NAMALWA (cell line): Measurements from ENCODE around the gene CPSF4L.

ENCODE experiments used
- DNase-seq: peaks from one replicate; pipeline ENCODE4 v3.0.0-alpha.2; 2015; ENCODE audit warnings: low spot score

Gene CPSF4L

DNA sequence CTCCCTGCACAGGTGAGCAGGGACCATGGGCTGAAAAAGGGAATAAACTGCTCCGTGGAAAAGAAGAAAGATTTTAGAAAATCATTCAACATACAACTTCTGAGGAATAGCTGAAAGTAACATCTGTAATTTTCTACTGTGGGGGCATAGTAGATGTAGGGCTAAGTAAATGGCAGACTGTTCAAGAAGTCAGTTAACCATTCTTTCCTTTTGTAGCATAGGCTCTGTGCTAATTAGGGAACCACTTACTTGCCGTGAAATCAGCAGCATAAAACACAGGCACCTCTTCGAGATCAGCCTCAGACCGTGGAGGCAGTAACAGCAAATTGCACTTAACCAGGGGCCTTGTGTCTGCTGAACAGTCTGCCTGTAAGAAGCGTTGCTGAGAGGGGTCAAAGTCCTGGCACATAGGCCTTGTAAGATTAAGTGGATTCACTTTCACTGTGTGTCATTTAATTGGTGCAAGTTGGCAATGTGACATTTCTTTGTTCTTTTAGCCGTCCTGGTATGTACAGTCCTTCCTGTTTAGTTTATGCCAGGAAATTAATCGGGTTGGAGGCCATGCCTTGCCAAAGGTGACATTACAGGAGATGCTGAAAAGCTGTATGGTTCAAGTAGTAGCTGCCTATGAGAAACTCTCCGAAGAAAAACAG is 58.4 kb downstream of the CPSF4L start:
- no peak for DNase-seq

DNA sequence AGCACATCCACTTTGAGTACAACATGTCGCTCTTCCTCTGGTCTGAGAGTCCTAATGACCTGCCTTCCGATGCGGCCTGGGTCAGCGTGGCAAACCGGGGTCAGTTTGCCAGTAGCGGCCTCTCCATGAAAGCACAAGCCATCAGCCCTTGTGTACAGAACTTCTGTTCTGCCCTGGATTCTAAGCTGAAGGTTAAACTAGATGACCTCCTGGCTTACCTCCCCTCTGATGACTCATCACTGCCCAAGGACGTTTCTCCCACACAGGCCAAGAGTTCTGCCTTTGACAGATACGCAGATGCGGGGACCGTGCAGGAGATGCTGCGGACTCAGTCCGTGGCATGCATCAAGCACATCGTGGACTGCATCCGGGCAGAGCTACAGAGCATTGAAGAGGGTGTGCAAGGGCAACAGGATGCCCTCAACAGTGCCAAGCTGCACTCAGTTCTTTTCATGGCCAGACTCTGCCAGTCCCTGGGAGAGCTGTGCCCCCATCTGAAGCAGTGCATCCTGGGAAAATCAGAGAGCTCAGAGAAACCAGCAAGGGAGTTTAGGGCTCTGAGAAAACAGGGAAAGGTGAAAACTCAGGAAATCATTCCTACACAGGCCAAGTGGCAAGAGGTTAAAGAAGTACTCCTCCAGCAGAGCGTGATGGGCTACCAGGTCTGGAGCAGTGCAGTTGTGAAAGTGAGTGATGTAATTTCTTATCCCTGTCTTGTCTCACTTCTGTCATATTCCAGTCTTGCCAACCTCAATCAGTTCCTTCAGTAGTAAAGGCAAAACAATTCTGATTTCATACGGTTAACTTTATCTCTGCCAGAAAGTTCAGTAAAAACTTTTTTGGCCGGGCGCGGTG is 60.2 kb downstream of the CPSF4L start:
- DNase-seq = no peak

DNA sequence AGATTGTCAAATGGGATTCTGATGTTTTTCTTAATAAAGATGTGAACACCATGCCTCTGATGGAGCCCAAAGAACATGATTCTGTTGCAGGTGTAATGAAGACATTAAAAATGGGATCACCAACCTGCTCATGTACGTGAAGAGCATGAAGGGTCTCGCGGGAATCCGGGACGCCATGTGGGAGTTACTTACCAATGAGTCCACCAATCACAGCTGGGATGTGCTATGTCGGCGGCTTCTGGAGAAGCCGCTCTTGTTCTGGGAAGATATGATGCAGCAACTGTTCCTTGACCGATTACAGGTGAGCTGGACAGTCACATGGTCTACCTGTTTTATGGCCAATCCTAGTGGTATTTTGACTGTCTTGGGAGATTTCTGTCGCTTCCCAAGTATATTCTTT is 61.2 kb downstream of the CPSF4L start:
- no peak for DNase-seq

DNA sequence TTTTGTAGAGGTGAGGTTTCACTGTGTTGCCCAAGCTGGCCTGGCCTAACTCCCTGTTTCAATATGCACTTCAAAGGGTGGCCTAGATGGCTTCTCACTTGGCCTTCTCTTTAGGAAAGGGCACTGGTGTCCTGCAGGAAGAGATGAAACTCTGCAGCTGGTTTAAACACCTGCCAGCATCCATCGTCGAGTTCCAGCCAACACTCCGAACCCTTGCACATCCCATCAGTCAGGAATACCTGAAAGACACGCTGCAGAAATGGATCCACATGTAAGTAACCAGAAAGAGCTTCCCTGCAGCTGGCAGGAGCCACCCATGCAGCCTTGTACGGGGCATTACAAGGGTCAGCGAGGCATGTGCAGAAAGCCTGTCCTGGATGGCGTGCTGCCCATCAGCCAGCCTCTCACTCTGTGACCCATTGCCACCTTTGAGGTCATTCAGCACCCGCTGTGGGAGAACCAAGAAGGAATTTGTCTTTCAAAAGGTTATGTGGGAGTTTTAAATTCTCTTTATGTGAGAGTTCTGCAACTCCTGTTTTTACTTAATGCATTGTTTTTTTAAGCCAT is 61.8 kb downstream of the CPSF4L start:
- DNase-seq = no peak

DNA sequence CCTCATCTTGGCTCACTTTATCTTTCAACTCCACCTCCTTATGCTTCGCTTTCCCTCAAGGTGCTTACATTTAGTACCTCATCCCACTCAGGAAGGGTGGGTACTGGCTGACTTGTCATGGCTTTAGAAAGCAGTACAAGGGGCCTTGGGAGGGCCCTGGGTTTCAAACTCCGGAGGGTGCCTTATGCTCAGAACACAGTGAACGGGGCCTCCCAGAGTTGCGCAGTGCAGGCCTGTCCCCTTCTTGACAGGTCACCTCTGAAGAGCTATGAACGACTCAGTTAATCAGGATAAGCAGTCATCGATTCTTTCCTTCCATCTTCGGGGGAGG is 62.8 kb downstream of the CPSF4L start:
- DNase-seq = no peak
